ENCODE results near the gene CNIH1.
A peak's percentile ranks its signal among the peaks of the same experiment; 100 is the strongest.

CNIH1 gene

DNA sequence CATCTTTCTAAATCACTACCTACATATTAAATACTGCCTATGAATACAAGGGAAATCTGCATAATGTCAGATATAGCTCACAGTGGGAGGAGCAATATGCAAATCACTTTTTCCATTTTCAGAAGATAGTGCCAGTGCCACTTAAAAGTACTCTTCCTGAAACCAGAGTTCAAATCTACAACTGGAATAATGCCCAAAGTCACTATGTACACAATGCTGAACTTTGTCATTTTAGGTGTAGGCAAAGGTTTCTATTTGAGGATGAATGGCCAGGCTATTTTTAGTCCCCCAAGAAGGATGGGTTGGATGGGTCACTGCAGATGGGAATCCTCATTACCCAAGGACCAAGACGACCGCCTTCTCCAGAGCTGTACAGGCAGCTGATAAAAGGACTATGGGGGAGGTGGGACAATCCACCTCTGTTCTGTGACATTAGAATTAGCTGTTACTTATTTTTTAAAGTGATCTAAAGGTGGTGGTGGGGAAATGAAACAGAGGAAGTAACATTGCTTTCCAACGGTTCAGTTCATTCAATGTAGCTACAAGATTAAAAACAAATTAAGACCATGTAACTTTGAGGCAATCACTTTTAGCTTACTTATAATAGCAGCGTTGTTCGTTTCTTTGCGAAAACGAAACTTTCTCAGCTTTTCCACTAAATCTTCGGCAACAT is 42.0 kb upstream of the CNIH1 start:
- Histone ChIP-seq H3K36me3 (ENCODE audit: low read depth) (peaks cover 60% of the 10 kb centered on the region), H3K4me3 (ENCODE audit: severe bottlenecking) (no peak overlapping the region), H3K27me3 (ENCODE audit: insufficient read depth, poor library complexity, severe bottlenecking) (no peaks in the 10 kb centered on the region), H3K9me3 (ENCODE audit: severe bottlenecking) (no peaks in the 10 kb centered on the region), H3K4me1 (ENCODE audit: insufficient read depth, poor library complexity, severe bottlenecking) (peaks cover 47% of the 10 kb centered on the region), H3K27ac (ENCODE audit: poor library complexity, severe bottlenecking) (peak overlapping the region; percentile 65)
- ATAC-seq (ENCODE audit: low read depth) (no peak), DNase-seq (ENCODE audit: low spot score) (no peak)
- TF ChIP-seq, protein P1, sequence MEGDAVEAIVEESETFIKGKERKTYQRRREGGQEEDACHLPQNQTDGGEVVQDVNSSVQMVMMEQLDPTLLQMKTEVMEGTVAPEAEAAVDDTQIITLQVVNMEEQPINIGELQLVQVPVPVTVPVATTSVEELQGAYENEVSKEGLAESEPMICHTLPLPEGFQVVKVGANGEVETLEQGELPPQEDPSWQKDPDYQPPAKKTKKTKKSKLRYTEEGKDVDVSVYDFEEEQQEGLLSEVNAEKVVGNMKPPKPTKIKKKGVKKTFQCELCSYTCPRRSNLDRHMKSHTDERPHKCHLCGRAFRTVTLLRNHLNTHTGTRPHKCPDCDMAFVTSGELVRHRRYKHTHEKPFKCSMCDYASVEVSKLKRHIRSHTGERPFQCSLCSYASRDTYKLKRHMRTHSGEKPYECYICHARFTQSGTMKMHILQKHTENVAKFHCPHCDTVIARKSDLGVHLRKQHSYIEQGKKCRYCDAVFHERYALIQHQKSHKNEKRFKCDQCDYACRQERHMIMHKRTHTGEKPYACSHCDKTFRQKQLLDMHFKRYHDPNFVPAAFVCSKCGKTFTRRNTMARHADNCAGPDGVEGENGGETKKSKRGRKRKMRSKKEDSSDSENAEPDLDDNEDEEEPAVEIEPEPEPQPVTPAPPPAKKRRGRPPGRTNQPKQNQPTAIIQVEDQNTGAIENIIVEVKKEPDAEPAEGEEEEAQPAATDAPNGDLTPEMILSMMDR (IDR thresholded peaks at IDR 0.05; ENCODE audit: poor library complexity, severe bottlenecking), result no peak

DNA sequence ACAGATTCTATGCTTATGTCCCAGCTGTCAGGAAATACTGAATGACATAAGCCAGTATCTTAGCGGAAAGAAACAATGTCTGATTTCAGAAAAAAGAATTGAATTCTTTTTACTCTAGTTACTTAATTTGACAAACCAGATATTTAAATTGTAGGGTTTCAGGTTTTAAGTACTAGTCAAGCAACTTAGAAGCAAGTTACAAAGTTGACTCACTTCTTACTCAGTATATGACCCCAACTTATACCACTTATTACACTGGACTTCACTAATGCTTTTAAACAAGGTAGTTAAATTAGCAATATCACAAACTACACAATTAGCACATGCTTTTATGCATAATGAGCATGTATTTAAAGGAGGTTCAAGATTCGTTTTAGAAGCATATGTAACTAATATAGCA is 40.5 kb upstream of the CNIH1 start:
- DNase-seq (ENCODE audit: low spot score), result no peak
- Histone ChIP-seq H3K4me3 (ENCODE audit: severe bottlenecking) (no peak overlapping the region), H3K27me3 (ENCODE audit: insufficient read depth, poor library complexity, severe bottlenecking) (no peaks in the 10 kb centered on the region), H3K4me1 (ENCODE audit: insufficient read depth, poor library complexity, severe bottlenecking) (peaks cover 41% of the 10 kb centered on the region), H3K27ac (ENCODE audit: poor library complexity, severe bottlenecking) (peak overlapping the region; percentile 65), H3K36me3 (ENCODE audit: low read depth) (peaks cover 72% of the 10 kb centered on the region), H3K9me3 (ENCODE audit: severe bottlenecking) (no peaks in the 10 kb centered on the region)
- ATAC-seq (ENCODE audit: low read depth), result peak; percentile 66; the same call in 2 of the 3 replicates
- TF ChIP-seq, protein P1 (IDR thresholded peaks at IDR 0.05; ENCODE audit: poor library complexity, severe bottlenecking), result no peak

DNA sequence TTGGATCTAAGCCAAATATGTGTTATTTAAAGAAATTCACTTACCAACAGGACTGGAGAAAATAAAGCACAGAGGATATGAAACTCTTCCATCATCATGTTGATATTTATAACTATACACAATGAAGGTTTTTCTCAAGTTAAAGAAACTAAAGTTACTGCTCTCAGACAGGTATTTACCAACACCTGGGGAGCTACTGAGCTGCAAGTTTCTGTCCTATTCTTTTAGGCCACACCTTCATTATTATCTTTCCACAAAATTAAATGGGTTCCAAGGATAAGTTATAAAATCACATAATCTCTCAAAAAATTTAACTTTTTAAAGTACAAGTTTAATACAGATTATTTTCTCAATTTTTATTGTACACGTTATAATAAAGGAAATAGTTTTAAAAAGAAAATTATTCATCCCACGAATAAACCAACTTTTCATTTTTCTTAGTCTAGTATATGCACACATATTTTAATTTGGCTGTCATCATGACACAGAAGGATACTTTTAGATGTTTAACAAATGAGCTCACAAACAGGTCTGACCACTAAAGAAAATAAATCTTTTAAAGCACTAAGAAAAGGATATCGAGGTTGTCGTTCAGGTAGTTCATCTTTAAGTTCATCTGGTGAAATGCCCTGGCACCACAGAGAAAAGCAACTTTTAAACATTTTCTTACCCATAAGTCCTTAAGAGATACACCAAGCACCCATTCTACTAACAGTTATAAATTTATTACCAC is 39.8 kb upstream of the CNIH1 start:
- H3K27me3 ChIP-seq (ENCODE audit: insufficient read depth, poor library complexity, severe bottlenecking), result no peaks in the 10 kb centered on the region
- ATAC-seq (ENCODE audit: low read depth) (peak; percentile 71), DNase-seq (ENCODE audit: low spot score) (no peak)
- peaks cover 41% of the 10 kb centered on the region for H3K4me1 ChIP-seq (ENCODE audit: insufficient read depth, poor library complexity, severe bottlenecking)
- TF ChIP-seq, protein P1 (IDR thresholded peaks at IDR 0.05; ENCODE audit: poor library complexity, severe bottlenecking), result peak; percentile 8
- no peak overlapping the region for H3K4me3 ChIP-seq (ENCODE audit: severe bottlenecking)
- peaks cover 78% of the 10 kb centered on the region for H3K36me3 ChIP-seq (ENCODE audit: low read depth)
- H3K9me3 ChIP-seq (ENCODE audit: severe bottlenecking), result no peaks in the 10 kb centered on the region
- H3K27ac ChIP-seq (ENCODE audit: poor library complexity, severe bottlenecking), result peak overlapping the region; percentile 65

DNA sequence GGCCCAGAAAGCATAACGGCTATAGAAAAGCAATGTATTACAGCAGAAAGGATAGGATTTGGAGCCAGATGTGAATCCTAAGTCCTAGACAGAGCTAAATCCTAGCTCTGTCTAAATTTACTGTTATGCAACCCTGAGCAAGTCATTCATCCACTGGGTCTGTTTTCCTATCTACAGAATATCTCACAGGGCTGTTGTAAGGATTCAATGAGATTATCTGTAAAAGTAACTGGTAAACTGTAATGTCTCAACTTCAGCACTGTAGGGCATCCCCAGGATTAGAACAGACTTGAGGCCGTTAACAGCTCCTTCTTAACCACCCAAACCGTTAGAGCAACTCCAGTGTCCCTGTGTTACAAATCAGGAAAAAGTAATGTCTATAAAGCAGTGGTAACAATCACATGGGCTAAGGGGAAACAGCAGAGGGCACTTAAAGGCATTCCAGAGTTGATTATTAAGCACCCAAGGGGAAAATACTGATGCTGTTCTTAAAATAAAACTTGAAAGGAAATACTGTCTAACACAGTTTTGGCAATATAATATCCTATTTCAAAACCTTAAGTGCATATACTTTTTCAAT is 37.6 kb upstream of the CNIH1 start:
- no peaks in the 10 kb centered on the region for H3K27me3 ChIP-seq (ENCODE audit: insufficient read depth, poor library complexity, severe bottlenecking)
- peaks cover 35% of the 10 kb centered on the region for H3K4me1 ChIP-seq (ENCODE audit: insufficient read depth, poor library complexity, severe bottlenecking)
- H3K4me3 ChIP-seq (ENCODE audit: severe bottlenecking), result no peak overlapping the region
- TF ChIP-seq, protein P1 (IDR thresholded peaks at IDR 0.05; ENCODE audit: poor library complexity, severe bottlenecking), result no peak
- no peak for DNase-seq (ENCODE audit: low spot score)
- H3K9me3 ChIP-seq (ENCODE audit: severe bottlenecking), result no peaks in the 10 kb centered on the region
- H3K36me3 ChIP-seq (ENCODE audit: low read depth), result peaks cover 97% of the 10 kb centered on the region
- H3K27ac ChIP-seq (ENCODE audit: poor library complexity, severe bottlenecking), result no peak overlapping the region
- no peak for ATAC-seq (ENCODE audit: low read depth)

Data from RWPE2 (cell line).